ENCODE data around the gene PPP6C.

GRCh38 chr9:125156551-125156950 is 33.1 kb downstream of the PPP6C start:
- TF ChIP-seq ISX (CRISPR knock-in tag; conservative IDR thresholded peaks at IDR 0.05) (no peak), CTCF (CRISPR knock-in tag; IDR thresholded peaks at IDR 0.05) (no peak), NONO (IDR thresholded peaks at IDR 0.05) (no peak), NONO (CRISPR knock-in tag; conservative IDR thresholded peaks at IDR 0.05) (no peak), NR2F1 (CRISPR knock-in tag; IDR thresholded peaks at IDR 0.05) (no peak), ARID2 (CRISPR knock-in tag; IDR thresholded peaks at IDR 0.05; ENCODE audit: borderline replicate concordance) (no peak), KMT2A (CRISPR knock-in tag; IDR thresholded peaks at IDR 0.05) (no peak)
